ENCODE data around the gene TMEM127. TPM values are rescaled to one million over a fixed set of nuclear protein-coding genes. Genes with fewer than 3 reads are reported as not detected.
"Not testable (repeated sequence)": the region's sequence is repeated elsewhere in the genome, so short reads cannot be mapped to it uniquely, and the experiment has no call there.

Gene TMEM127
- 16.8 and 23.2 TPM in 2 replicates for total RNA-seq

- peak; percentile 99 for DNase-seq (ENCODE audit: low read depth in 2 of 2)
Observed at GRCh38 chr2:96265840-96266679, at the start of gene TMEM127, which contains the start of gene CIAO1. Gene TMEM127, minus strand, starts transcription at chr2:96265997. Its CDS starts 616 bp downstream, at chr2:96265381. Gene CIAO1, plus strand, starts transcription at chr2:96266225. Its CDS starts 126 bp downstream, at chr2:96266351.

GRCh38 chr2:96315005-96315399, 49.2 kb upstream of the TMEM127 start:
- no peak for DNase-seq (ENCODE audit: low read depth in 2 of 2)

- no peak for DNase-seq (ENCODE audit: low read depth in 2 of 2)
Observed at GRCh38 chr2:96308248-96308647, 42.5 kb upstream of the TMEM127 start.

GRCh38 chr2:96306370-96306769, 40.6 kb upstream of the TMEM127 start:
- no peak for DNase-seq (ENCODE audit: low read depth in 2 of 2)

GRCh38 chr2:96305979-96306308, 40.1 kb upstream of the TMEM127 start:
- no peak for DNase-seq (ENCODE audit: low read depth in 2 of 2)

GRCh38 chr2:96305091-96305978, 39.5 kb upstream of the TMEM127 start, which contains the start of gene SNRNP200:
Gene SNRNP200, minus strand, starts transcription at chr2:96305546. Its CDS starts 109 bp downstream, at chr2:96305437.
- peak; percentile 74 to 79 for DNase-seq (ENCODE audit: low read depth in 2 of 2)

GRCh38 chr2:96304606-96305005, 38.8 kb upstream of the TMEM127 start:
- no peak for DNase-seq (ENCODE audit: low read depth in 2 of 2)

GRCh38 chr2:96301865-96302264, 36.1 kb upstream of the TMEM127 start:
- no peak for DNase-seq (ENCODE audit: low read depth in 2 of 2)

- DNase-seq (ENCODE audit: low read depth in 2 of 2) = no peak
Observed at GRCh38 chr2:96296925-96297324, 31.1 kb upstream of the TMEM127 start.

- not testable (repeated sequence) for DNase-seq (ENCODE audit: low read depth in 2 of 2)
Observed at GRCh38 chr2:96294271-96294670, 28.5 kb upstream of the TMEM127 start.

- DNase-seq (ENCODE audit: low read depth in 2 of 2) = no peak
Observed at GRCh38 chr2:96291751-96292150, 26.0 kb upstream of the TMEM127 start.

- DNase-seq (ENCODE audit: low read depth in 2 of 2) = no peak
Observed at GRCh38 chr2:96287273-96287856, 21.6 kb upstream of the TMEM127 start.

- DNase-seq (ENCODE audit: low read depth in 2 of 2) = no peak
Observed at GRCh38 chr2:96276787-96277499, 11.1 kb upstream of the TMEM127 start.

GRCh38 chr2:96274355-96275056, 8.7 kb upstream of the TMEM127 start:
- peak in 1 of 2 donors; percentile 35 for DNase-seq (ENCODE audit: low read depth in 2 of 2)

GRCh38 chr2:96273763-96274162, 8.0 kb upstream of the TMEM127 start:
- no peak for DNase-seq (ENCODE audit: low read depth in 2 of 2)

- DNase-seq (ENCODE audit: low read depth in 2 of 2) = peak in 1 of 2 donors; percentile 18
Observed at GRCh38 chr2:96271995-96272394, 6.2 kb upstream of the TMEM127 start.

GRCh38 chr2:96267159-96267971, 1.6 kb upstream of the TMEM127 start:
- DNase-seq (ENCODE audit: low read depth in 2 of 2) = peak; percentile 60 to 70

- DNase-seq (ENCODE audit: low read depth in 2 of 2) = peak; percentile 45 to 53
Observed at GRCh38 chr2:96265349-96265839, 403 bp downstream of the TMEM127 start.

- peak; percentile 68 to 78 for DNase-seq (ENCODE audit: low read depth in 2 of 2)
Observed at GRCh38 chr2:96264656-96265348, 995 bp downstream of the TMEM127 start.

Measured in lung microvascular endothelial cell (primary cell).